AG04450 (cell line): ENCODE measurements around the gene SLC2A2. TPM values are rescaled to one million over a fixed set of nuclear protein-coding genes. Genes with fewer than 3 reads are reported as not detected.

Source experiments
- CTCF ChIA-PET: fragments of 300-600, 350-600 bp; formaldehyde crosslinking; extraction: SDS; loops from one replicate; lab custom pipeline; 2022; ENCODE audit warnings: antibody characterized with exemption, inconsistent platforms; lab: Charles Lee
- POLR2A ChIA-PET: fragments of 350-600 bp; formaldehyde crosslinking; extraction: SDS; loops from one replicate; lab custom pipeline; 2021; ENCODE audit warnings: antibody characterized with exemption, inconsistent platforms; lab: Yijun Ruan, JAX
- DNase-seq: peaks from one replicate; pipeline ENCODE4 v3.0.0-alpha.2; 2011; ENCODE audit warnings: low read depth, low spot score
- H3K27ac ChIP-seq: one replicate; pipeline ENCODE4 v1.5.1; 2012; ENCODE audit warnings: low read depth, low read length, control low read depth
- H3K27me3 ChIP-seq: one replicate; pipeline ENCODE4 v1.6.0; 2012; ENCODE audit warnings: low read length; ENCODE audit not compliant: control insufficient read depth, insufficient read depth
- H3K4me3 ChIP-seq: 2 replicates; pipeline ENCODE4 v1.5.1; 2011; ENCODE audit warnings: mild to moderate bottlenecking, low read depth, low read length, control low read depth
- H3K9me3 ChIP-seq: 2 replicates; pipeline ENCODE4 v1.5.1; 2012; ENCODE audit warnings: low read length; ENCODE audit not compliant: control insufficient read depth, insufficient read depth
- CTCF ChIP-seq: IDR thresholded peaks from 2 replicates; pipeline ENCODE4 v1.5.1; 2011; ENCODE audit warnings: low read depth, low read length, control low read depth, inconsistent platforms
- polyA plus RNA-seq: library from polyadenylated mRNA; depleted of rRNA; stranded (reverse); fragments of >200 nt; gene quantifications from 2 replicates; pipeline ENCODE4 v1.2.3, GENCODE V29; 2011; rRNA removed
- small RNA-seq: library from RNA; depleted of rRNA; stranded (forward); fragments of <200 nt; gene quantifications from one replicate; pipeline ENCODE3, GENCODE V24; 2012; ENCODE audit warnings: low read depth; ENCODE audit not compliant: insufficient read length

The SLC2A2 gene
- polyA plus RNA-seq, 1 experiment, result not detected

- no peak for DNase-seq
- TF ChIP-seq CTCF, result no peak
- Histone ChIP-seq H3K9me3 (peaks cover 9% of the 10 kb centered on the region; the same call in 1 of the 2 replicates), H3K27ac (no peak overlapping the region), H3K4me3 (no peak overlapping the region), H3K27me3 (peaks cover 5% of the 10 kb centered on the region)
- POLR2A ChIA-PET, result no interaction called here
- CTCF ChIA-PET, result interaction anchor here (1.0 kb wide), 1 partner anchor 13 kb away, joined by 5 read pairs; no protein-coding TSS in a partner anchor
Measured at GRCh38 chr3:170949211-170949610, 77.3 kb downstream of the SLC2A2 start.

GRCh38 chr3:170947018-170947769, 79.3 kb downstream of the SLC2A2 start:
- Histone ChIP-seq H3K27me3 (peaks cover 2% of the 10 kb centered on the region), H3K27ac (no peak overlapping the region), H3K4me3 (no peak overlapping the region), H3K9me3 (peaks cover 9% of the 10 kb centered on the region; the same call in 1 of the 2 replicates)
- no peak for TF ChIP-seq CTCF
- DNase-seq, result no peak
- POLR2A ChIA-PET, result no interaction called here
- CTCF ChIA-PET, result no interaction called here

Small RNA genes lying within 50 kb of the gene (small RNA-seq; reads per million reads assigned to genes)
- gene RNU1-70P, result not detected

Other genes starting within 250 kb of the SLC2A2 start
- gene RPL22L1, start 156.5 kb downstream of the SLC2A2 start, polyA plus RNA-seq, result 121 and 171 TPM in 2 replicates
- gene EIF5A2, start 118.1 kb downstream of the SLC2A2 start, polyA plus RNA-seq, result 17.6 and 20.5 TPM in 2 replicates